SK-N-MC (cell line): ENCODE results near the gene RITA1.

ENCODE experiments used
- DNase-seq: peaks from one replicate; pipeline ENCODE4 v3.0.0-alpha.2; 2011; ENCODE audit warnings: low read depth, low spot score
- H3K27ac ChIP-seq: fragments of 200-600 bp; sonication (generic); 2 replicates; pipeline ENCODE4 v1.5.1; 2016; ENCODE audit warnings: mixed run types
- H3K36me3 ChIP-seq: fragments of 200-600 bp; sonication (generic); 2 replicates; pipeline ENCODE4 v1.6.1; 2017; ENCODE audit warnings: antibody characterized with exemption, low read length, mixed read lengths; ENCODE audit not compliant: insufficient read depth
- H3K4me3 ChIP-seq: fragments of 200-600 bp; sonication (generic); 2 replicates; pipeline ENCODE4 v1.5.1; 2016
- H3K9ac ChIP-seq: fragments of 200-600 bp; sonication (generic); 2 replicates; pipeline ENCODE4 v1.8.0; 2017; ENCODE audit warnings: mixed run types, mixed read lengths; ENCODE audit not compliant: insufficient read length
- H3K9me3 ChIP-seq: fragments of 200-600 bp; sonication (generic); 2 replicates; pipeline ENCODE4 v1.6.1; 2017; ENCODE audit warnings: low read depth, mild to moderate bottlenecking, antibody characterized with exemption, low read length, moderate library complexity, mixed read lengths
- EZH2 ChIP-seq: fragments of 200-600 bp; sonication (generic); IDR thresholded peaks from one replicate; pipeline ENCODE4 v1.6.1; 2017; ENCODE audit warnings: antibody characterized with exemption
- FOXP2 ChIP-seq: optimal IDR thresholded peaks from 2 replicates; pipeline ENCODE3; 2011; ENCODE audit warnings: mild to moderate bottlenecking, moderate library complexity; ENCODE audit not compliant: insufficient read depth; ENCODE audit errors: extremely low read length, control extremely low read depth
- POLR2AphosphoS5 ChIP-seq: IDR thresholded peaks from 2 replicates; pipeline ENCODE4 v1.6.1; 2012; ENCODE audit warnings: mild to moderate bottlenecking, low read depth, low read length, borderline replicate concordance

Gene RITA1

DNA sequence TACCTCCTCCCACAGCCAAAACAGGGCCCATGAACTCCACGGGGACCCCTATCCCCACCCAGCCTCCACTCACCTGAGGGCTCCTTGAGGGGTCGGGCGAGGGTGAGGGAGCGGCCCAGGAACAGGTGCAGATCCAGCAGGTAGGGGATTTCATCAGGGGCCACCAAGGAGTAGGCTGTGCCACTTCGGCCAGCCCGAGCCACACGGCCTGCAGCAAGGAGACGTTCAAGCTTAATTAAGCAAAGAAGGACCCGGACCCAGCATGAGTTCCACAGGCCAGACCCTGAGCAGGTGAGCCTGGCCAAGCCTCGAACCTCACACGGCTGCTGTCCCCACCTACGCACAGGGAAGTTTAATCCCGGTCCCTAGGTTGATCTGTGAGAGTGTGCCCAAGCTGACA lies 15.8 kb upstream of the RITA1 start:
- no peak for DNase-seq
- Histone ChIP-seq H3K27ac (no peak overlapping the region), H3K9ac (no peak overlapping the region), H3K9me3 (no peaks in the 10 kb centered on the region), H3K4me3 (no peak overlapping the region), H3K36me3 (peaks cover 79% of the 10 kb centered on the region)
- no peak for TF ChIP-seq FOXP2
- TF ChIP-seq POLR2AphosphoS5: no peak
- no peak for TF ChIP-seq EZH2

DNA sequence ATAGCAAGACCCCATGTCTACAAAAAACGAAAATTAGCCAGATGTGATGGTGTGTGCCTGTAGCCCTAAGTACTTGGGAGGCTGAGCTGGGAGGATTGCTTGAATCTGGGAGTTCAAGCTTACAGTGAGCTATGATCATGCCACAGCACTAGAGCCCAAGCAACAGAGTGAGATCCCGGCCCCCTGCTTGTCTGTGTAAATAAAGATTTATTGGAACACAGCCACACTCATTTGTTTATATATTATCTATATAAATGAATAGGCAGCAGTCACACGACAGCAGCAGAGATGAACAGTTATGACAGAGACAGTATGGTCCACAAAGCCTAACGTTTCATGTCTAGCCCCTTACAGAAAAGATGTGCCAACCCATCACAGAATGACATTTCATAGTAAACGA lies 15.1 kb upstream of the RITA1 start:
- Histone ChIP-seq H3K4me3 (no peak overlapping the region), H3K9ac (no peak overlapping the region), H3K27ac (no peak overlapping the region), H3K9me3 (no peaks in the 10 kb centered on the region), H3K36me3 (peaks cover 82% of the 10 kb centered on the region)
- TF ChIP-seq FOXP2 (no peak), EZH2 (no peak), POLR2AphosphoS5 (no peak)
- no peak for DNase-seq

DNA sequence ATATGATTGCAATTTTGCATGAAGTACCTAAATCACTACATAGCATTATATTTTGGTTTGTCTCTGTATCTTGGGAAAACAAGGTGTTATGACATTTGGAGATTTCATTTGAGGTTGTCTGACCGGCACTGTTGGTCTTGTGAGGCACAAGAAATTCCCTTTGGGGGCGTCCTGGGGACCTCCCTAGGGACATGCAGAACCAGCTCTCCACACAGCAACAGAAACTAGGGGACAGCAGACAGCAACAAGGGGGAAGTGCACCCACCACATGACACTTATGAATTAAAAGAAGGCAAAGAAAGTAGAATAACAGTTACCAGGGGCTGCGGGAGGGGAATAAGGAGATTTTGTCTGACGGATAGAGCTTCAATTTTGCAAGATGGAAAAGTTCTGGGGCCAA lies 14.6 kb upstream of the RITA1 start:
- H3K9ac ChIP-seq: no peak overlapping the region
- no peak overlapping the region for H3K4me3 ChIP-seq
- no peak for DNase-seq
- peaks cover 78% of the 10 kb centered on the region for H3K36me3 ChIP-seq
- no peak overlapping the region for H3K27ac ChIP-seq
- TF ChIP-seq EZH2: no peak
- no peak for TF ChIP-seq FOXP2
- no peak for TF ChIP-seq POLR2AphosphoS5
- no peaks in the 10 kb centered on the region for H3K9me3 ChIP-seq

DNA sequence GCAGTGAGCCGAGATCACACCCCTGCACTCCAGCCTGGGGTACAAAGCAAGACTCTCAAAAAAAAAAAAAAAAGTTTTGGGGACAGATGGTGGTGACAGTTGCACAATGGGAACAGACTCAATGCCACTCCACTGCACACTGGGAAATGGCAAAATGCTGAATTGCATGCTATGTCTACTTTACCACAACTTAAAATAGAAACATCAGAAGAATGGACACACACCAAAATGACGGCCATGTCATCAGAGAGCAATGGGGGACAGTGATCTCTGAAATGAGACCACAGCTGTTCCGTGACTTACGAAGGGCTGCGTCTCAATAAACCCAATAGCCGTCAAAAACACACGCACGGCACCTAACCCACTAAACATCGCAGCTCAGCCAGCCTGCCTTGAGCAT lies 14.0 kb upstream of the RITA1 start:
- Histone ChIP-seq H3K9ac (no peak overlapping the region), H3K36me3 (peaks cover 72% of the 10 kb centered on the region), H3K9me3 (no peaks in the 10 kb centered on the region), H3K4me3 (no peak overlapping the region), H3K27ac (no peak overlapping the region)
- no peak for TF ChIP-seq FOXP2
- TF ChIP-seq POLR2AphosphoS5: no peak
- no peak for TF ChIP-seq EZH2
- no peak for DNase-seq

DNA sequence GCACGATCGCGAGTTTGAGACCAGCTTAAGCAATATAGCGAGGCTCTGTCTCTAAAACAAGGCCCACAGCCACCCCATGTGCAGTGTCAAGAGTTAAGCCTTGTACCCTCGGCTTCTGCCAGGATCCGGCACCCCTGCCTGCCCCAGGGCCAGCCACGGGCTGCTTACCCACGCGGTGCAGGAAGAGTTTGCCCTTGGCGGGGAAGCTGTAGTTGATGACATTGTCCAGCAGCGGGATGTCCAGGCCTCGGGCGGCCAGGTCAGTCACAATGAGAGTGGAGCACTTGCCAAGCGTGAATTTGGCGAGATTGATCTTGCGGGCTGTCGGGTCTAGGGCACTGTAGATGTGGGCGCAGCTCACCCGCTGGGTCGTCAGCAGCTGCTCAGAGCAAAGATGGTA lies 13.3 kb upstream of the RITA1 start:
- no peak overlapping the region for H3K9ac ChIP-seq
- no peak for DNase-seq
- no peak overlapping the region for H3K4me3 ChIP-seq
- peaks cover 79% of the 10 kb centered on the region for H3K36me3 ChIP-seq
- no peak overlapping the region for H3K27ac ChIP-seq
- no peaks in the 10 kb centered on the region for H3K9me3 ChIP-seq
- TF ChIP-seq EZH2: no peak
- TF ChIP-seq FOXP2: no peak
- no peak for TF ChIP-seq POLR2AphosphoS5

DNA sequence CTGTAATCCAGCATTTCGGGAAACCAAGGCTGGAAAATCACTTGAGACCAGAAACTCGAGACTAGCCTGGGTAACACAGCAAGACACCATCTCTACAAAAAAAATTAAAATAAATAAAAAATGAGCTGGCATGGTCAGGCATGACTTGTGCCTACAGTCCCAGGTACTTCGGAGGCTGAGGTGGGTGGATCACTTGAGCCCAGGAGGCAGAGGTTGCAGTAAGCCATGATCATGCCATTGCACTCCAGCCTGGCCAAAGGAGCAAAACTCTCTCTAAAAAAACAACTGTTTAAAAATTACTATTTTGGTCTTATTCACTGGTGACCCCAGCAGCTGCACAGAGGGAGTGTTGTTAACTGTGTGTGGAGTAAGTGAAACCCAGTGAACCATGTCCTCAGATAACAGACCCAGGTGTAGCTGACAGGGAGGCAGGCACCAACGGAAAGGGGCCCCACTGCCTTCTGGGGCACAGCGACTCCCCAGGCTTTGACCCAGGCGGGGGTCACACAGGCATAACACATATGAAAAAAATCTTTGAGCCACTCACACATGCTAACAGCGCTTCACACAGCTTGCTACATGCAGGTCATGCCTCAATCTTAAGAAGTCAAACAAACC lies 12.3 kb upstream of the RITA1 start:
- DNase-seq: no peak
- Histone ChIP-seq H3K27ac (no peak overlapping the region), H3K36me3 (peaks cover 84% of the 10 kb centered on the region), H3K4me3 (no peak overlapping the region), H3K9me3 (no peaks in the 10 kb centered on the region), H3K9ac (no peak overlapping the region)
- TF ChIP-seq EZH2: no peak
- TF ChIP-seq FOXP2: no peak
- no peak for TF ChIP-seq POLR2AphosphoS5

DNA sequence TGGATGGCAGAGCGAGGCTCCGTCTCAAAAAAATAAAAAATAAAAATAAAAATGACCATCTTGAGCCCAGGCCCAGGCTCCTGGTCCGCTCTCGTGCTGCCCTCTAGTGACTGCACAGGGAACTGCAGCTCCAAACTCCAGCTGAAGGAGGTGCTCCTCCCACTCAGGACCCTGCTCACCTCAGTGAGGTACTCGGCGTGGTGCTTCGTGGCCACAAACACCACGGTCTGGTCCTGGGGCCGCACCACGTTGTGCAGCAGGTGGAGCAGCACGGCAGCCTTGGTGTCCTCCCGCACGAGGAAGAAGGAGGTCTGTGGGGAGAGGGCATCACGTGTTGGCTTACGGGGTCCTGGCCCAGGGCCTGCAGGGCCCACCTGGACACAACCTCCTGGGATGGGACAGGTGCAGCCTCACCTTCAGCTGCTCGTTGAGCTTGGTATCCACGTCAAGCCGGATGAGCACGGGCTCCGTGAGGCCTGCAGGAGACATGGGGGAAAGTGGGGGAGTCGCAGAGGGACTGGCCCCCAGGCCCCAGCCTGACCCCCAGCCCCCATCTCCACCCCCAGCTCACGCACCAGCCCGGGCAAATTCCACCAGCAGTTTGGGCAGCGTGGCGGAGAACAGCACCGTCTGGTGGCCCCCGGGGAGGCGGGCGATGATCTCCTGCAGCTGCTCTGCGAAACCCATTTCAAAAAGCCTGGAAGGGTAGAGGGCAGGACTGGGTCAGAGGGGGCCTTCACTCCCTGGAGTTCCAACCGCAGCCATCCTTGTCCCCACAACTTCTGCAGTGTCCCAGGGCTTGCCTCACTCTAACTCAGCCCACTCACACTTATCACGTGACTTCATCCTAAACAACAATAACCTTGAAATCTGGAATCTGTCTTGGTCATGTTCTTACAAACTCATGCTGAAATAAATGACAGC lies 10.8 kb upstream of the RITA1 start:
- Histone ChIP-seq H3K9ac (no peak overlapping the region), H3K9me3 (no peaks in the 10 kb centered on the region), H3K4me3 (no peak overlapping the region), H3K27ac (no peak overlapping the region), H3K36me3 (peaks cover 88% of the 10 kb centered on the region)
- DNase-seq: no peak
- TF ChIP-seq FOXP2 (no peak), POLR2AphosphoS5 (no peak), EZH2 (no peak)

DNA sequence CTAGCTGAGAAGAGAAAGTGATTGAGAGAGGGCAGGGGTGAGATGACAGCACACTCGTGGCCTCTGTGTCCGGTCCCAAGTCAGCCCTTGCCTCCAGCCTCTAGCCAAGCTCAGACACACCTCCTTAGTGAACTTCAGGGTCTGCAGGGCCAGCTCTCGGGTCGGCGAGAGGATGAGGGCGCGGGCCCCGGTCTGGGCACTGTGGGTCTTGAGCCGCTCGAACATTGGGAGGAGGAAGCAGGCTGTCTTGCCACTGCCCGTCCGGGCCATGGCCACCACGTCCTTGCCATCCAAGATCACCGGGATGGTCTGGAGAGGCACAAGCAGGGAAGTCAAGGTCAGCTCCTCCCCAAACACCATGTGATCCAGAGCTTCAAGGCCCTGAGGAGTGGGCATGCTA lies 6.5 kb upstream of the RITA1 start:
- no peak overlapping the region for H3K4me3 ChIP-seq
- peaks cover 70% of the 10 kb centered on the region for H3K36me3 ChIP-seq
- H3K27ac ChIP-seq: no peak overlapping the region
- H3K9me3 ChIP-seq: no peaks in the 10 kb centered on the region
- TF ChIP-seq POLR2AphosphoS5: no peak
- TF ChIP-seq FOXP2: no peak
- no peak for TF ChIP-seq EZH2
- no peak for DNase-seq
- H3K9ac ChIP-seq: no peak overlapping the region
